SK-N-SH (cell line): ENCODE results near the gene SLC25A26. TPM values are rescaled to one million over a fixed set of nuclear protein-coding genes. Genes with fewer than 3 reads are reported as not detected.

Source experiments
- CTCF ChIA-PET: fragments of 300-600, 350-600 bp; formaldehyde crosslinking; extraction: SDS; loops from one replicate; lab custom pipeline; 2021; lab: Yijun Ruan, JAX
- POLR2A ChIA-PET: fragments of 350-600 bp; sonication (Branson Sonifier 250); formaldehyde crosslinking; extraction: SDS; loops from one replicate; lab custom pipeline; 2020; ENCODE audit warnings: antibody characterized with exemption, inconsistent platforms; lab: Yijun Ruan, JAX
- DNase-seq: peaks from one replicate; pipeline ENCODE4 v3.0.0; 2012
- H2AFZ ChIP-seq: fragments of 200-600 bp; sonication (generic); 2 replicates; pipeline ENCODE4 v1.8.1; 2016; ENCODE audit warnings: antibody characterized with exemption, mild to moderate bottlenecking, low read depth
- H3F3A ChIP-seq: fragments of 200-600 bp; sonication (generic); replicated peaks from 2 replicates; pipeline ENCODE3; 2016; ENCODE audit warnings: antibody characterized with exemption, mild to moderate bottlenecking; ENCODE audit not compliant: insufficient read depth
- H3K27ac ChIP-seq, 2 experiments: fragments of 200-500 bp in 1 of 2; fragments of 200-600 bp in 1 of 2; sonication (Bioruptor generic) in 1 of 2; sonication (generic), shearing (Covaris generic) in 1 of 2; 2 replicates each; pipeline versions ENCODE4 v1.5.1 to v1.6.1; 2014 to 2016; ENCODE audit warnings: low read depth in 2 of 2, inconsistent platforms in 1 of 2, low read length in 1 of 2, mild to moderate bottlenecking in 1 of 2, mixed read lengths in 1 of 2
- H3K27me3 ChIP-seq: fragments of 200-600 bp; sonication (generic), shearing (Covaris generic); 2 replicates; pipeline ENCODE4 v1.6.1; 2016; ENCODE audit warnings: mixed run types; ENCODE audit not compliant: insufficient read depth
- H3K36me3 ChIP-seq, 2 experiments: fragments of 200-500 bp in 1 of 2; fragments of 200-600 bp in 1 of 2; sonication (Bioruptor generic) in 1 of 2; sonication (generic) in 1 of 2; replicated peaks in 1 of 2; 2 replicates each; pipeline versions ENCODE3 to v1.5.1; 2014 to 2016; ENCODE audit warnings: low read length in 1 of 2, mild to moderate bottlenecking in 1 of 2; ENCODE audit not compliant: insufficient read depth in 2 of 2, control insufficient read depth in 1 of 2
- H3K4me1 ChIP-seq, 2 experiments: fragments of 200-500 bp in 1 of 2; fragments of 200-600 bp in 1 of 2; sonication (Bioruptor generic) in 1 of 2; sonication (generic), shearing (Covaris generic) in 1 of 2; 2 replicates each; pipeline versions ENCODE4 v1.5.1 to v1.6.1; 2014 to 2016; ENCODE audit warnings: low read depth in 1 of 2, low read length in 1 of 2, mixed run types in 1 of 2; ENCODE audit not compliant: insufficient read depth in 2 of 2, control insufficient read depth in 1 of 2
- H3K4me2 ChIP-seq: fragments of 200-600 bp; sonication (generic), shearing (Covaris generic); 2 replicates; pipeline ENCODE4 v1.6.1; 2017; ENCODE audit warnings: mixed run types
- H3K4me3 ChIP-seq, 2 experiments: fragments of 200-500 bp in 1 of 2; fragments of 200-600 bp in 1 of 2; sonication (Bioruptor generic) in 1 of 2; sonication (generic), shearing (Covaris generic) in 1 of 2; 2 replicates each; pipeline versions ENCODE4 v1.5.1 to v1.8.1; 2014 to 2016; ENCODE audit warnings: low read depth in 2 of 2, inconsistent platforms in 1 of 2, low read length in 1 of 2, mild to moderate bottlenecking in 1 of 2, mixed read lengths in 1 of 2, moderate library complexity in 1 of 2
- H3K79me2 ChIP-seq: fragments of 200-600 bp; sonication (generic); 2 replicates; pipeline ENCODE4 v1.8.1; 2017; ENCODE audit warnings: mild to moderate bottlenecking; ENCODE audit not compliant: insufficient read depth
- H3K9ac ChIP-seq: fragments of 200-600 bp; sonication (generic); 2 replicates; pipeline ENCODE4 v1.6.1; 2017; ENCODE audit warnings: mixed run types
- H3K9me2 ChIP-seq: fragments of 200-600 bp; sonication (generic); 2 replicates; pipeline ENCODE4 v1.6.1; 2017; ENCODE audit warnings: mixed run types
- H3K9me3 ChIP-seq: fragments of 200-600 bp; sonication (generic); 2 replicates; pipeline ENCODE4 v1.6.1; 2017; ENCODE audit warnings: mixed run types, mild to moderate bottlenecking, moderate library complexity
- H4K20me1 ChIP-seq: fragments of 200-600 bp; sonication (generic); 2 replicates; pipeline ENCODE4 v1.6.1; 2017; ENCODE audit warnings: mild to moderate bottlenecking, mixed run types; ENCODE audit not compliant: insufficient read depth
- EP300 ChIP-seq, 2 experiments: IDR thresholded peaks; 2 replicates each; pipeline versions ENCODE4 v1.4.0 to v1.6.1; 2012; ENCODE audit warnings: borderline replicate concordance in 1 of 2, low read depth in 1 of 2, low read length in 1 of 2
- FOSL2 ChIP-seq: IDR thresholded peaks from 2 replicates; pipeline ENCODE4 v1.4.0; 2012; ENCODE audit warnings: low read depth, mild to moderate bottlenecking, moderate library complexity, borderline replicate concordance
- FOXJ3 ChIP-seq: sonication (generic); formaldehyde crosslinking; IDR thresholded peaks from 2 replicates; pipeline ENCODE4 v1.5.1; 2020; ENCODE audit warnings: mild to moderate bottlenecking, missing genetic modification reagents
- FOXM1 ChIP-seq: IDR thresholded peaks from 2 replicates; pipeline ENCODE4 v1.4.0; 2012; ENCODE audit warnings: low read depth, mild to moderate bottlenecking
- IRF3 ChIP-seq: fragments of 150-350 bp; IDR thresholded peaks from 2 replicates; pipeline ENCODE4 v1.6.1; 2016; ENCODE audit warnings: mild to moderate bottlenecking, low read depth, low read length
- JUND ChIP-seq: IDR thresholded peaks from 2 replicates; pipeline ENCODE4 v1.4.0; 2012
- MXI1 ChIP-seq: IDR thresholded peaks from 2 replicates; pipeline ENCODE4 v1.6.1; 2012; ENCODE audit warnings: mild to moderate bottlenecking, low read depth, low read length, improper control_type of control experiment
- NFIC ChIP-seq: IDR thresholded peaks from 2 replicates; pipeline ENCODE4 v1.4.0; 2012; ENCODE audit warnings: borderline replicate concordance
- NRF1 ChIP-seq: IDR thresholded peaks from 2 replicates; pipeline ENCODE4 v1.6.1; 2012; ENCODE audit warnings: low read depth, mild to moderate bottlenecking, low read length
- RFX5 ChIP-seq: IDR thresholded peaks from 2 replicates; pipeline ENCODE4 v1.6.1; 2012; ENCODE audit warnings: mild to moderate bottlenecking, improper control_type of control experiment, low read length
- YY1 ChIP-seq: IDR thresholded peaks from 2 replicates; pipeline ENCODE4 v1.4.0; 2012; ENCODE audit warnings: low read depth, mild to moderate bottlenecking
- WGBS: methylation state at CpG from one replicate; pipeline ENCODE4 v1.1.6; 2017; ENCODE audit warnings: low lambda C conversion rate; 5-methylcytosine and 5-hydroxymethylcytosine counted together
- polyA plus RNA-seq, 3 experiments: library from polyadenylated mRNA; depleted of rRNA; stranded (reverse); fragments of >200 nt; gene quantifications; 2 replicates each; pipeline ENCODE4 v1.2.3, GENCODE V29; 2012
- TF ChIP-seq, protein P1 (sequence below): IDR thresholded peaks from 2 replicates; pipeline ENCODE4 v1.4.0; 2012; ENCODE audit warnings: low read depth, borderline replicate concordance
- TF ChIP-seq, protein P2 (sequence below): IDR thresholded peaks from 2 replicates; pipeline ENCODE4 v1.4.0; 2012; ENCODE audit warnings: low read depth, borderline replicate concordance

The SLC25A26 gene
- polyA plus RNA-seq, 1 of the 3 experiments (the other 2 are of a cell fraction): 31.8 TPM

- no peak overlapping the region for H2AFZ ChIP-seq
- H4K20me1 ChIP-seq: no peaks in the 10 kb centered on the region
- TF ChIP-seq FOXM1 (no peak), FOSL2 (no peak), IRF3 (no peak), NRF1 (no peak), YY1 (no peak), FOXJ3 (CRISPR knock-in tag) (no peak), RFX5 (no peak), MXI1 (no peak), JUND (no peak), EP300 (IDR thresholded peaks at IDR 0.05; ENCODE audit: borderline replicate concordance in 1 of 2, low read depth in 1 of 2, low read length in 1 of 2) (no peak)
- TF ChIP-seq, protein P1, sequence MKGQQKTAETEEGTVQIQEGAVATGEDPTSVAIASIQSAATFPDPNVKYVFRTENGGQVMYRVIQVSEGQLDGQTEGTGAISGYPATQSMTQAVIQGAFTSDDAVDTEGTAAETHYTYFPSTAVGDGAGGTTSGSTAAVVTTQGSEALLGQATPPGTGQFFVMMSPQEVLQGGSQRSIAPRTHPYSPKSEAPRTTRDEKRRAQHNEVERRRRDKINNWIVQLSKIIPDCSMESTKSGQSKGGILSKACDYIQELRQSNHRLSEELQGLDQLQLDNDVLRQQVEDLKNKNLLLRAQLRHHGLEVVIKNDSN: no peak
- WGBS: 65% methylated on average over 7 of the region's 7 CpGs
- H3K36me3 ChIP-seq: no peaks in the 10 kb centered on the region
- ChIA-PET CTCF (no interaction called here), POLR2A (no interaction called here)
- H3K79me2 ChIP-seq: no peaks in the 10 kb centered on the region
- no peak overlapping the region for H3K9ac ChIP-seq
- peaks cover 3 to 5% of the 10 kb centered on the region in 2 experiments; a peak in 2 of 4 replicates for H3K4me1 ChIP-seq
- H3K9me2 ChIP-seq: no peaks in the 10 kb centered on the region
- no peak overlapping the region for H3K27ac ChIP-seq
- no peak overlapping the region for H3K4me3 ChIP-seq
- peaks cover 4% of the 10 kb centered on the region for H3F3A ChIP-seq
- no peak overlapping the region for H3K4me2 ChIP-seq
- H3K27me3 ChIP-seq: no peaks in the 10 kb centered on the region
- H3K9me3 ChIP-seq: no peaks in the 10 kb centered on the region
- DNase-seq: no peak
These were observed 22.2 kb upstream of the SLC25A26 start for GRCh38 chr3:66198437-66199088.

DNA sequence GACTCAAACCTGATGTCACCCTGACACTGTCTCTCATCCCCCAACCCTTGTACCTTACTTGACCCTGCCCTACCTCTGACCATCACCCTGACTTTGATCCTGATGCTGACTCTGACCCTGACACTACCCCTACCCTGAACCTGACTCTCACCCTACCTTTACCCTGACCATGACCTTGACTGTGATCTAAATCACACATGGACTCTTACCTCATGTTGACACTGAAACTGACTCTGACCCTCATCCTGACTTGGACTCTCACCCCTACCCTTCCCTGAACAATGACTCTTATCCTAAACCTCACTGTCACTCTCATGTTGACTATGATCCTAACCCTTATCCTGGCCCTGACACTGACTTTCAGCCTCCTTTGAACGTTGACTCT, 21.7 kb upstream of the SLC25A26 start:
- Histone ChIP-seq H3K79me2 (no peaks in the 10 kb centered on the region), H3K9me3 (no peaks in the 10 kb centered on the region), H3K4me3 (no peak overlapping the region), H3F3A (peaks cover 4% of the 10 kb centered on the region), H2AFZ (no peak overlapping the region), H4K20me1 (no peaks in the 10 kb centered on the region), H3K9me2 (no peaks in the 10 kb centered on the region), H3K9ac (no peak overlapping the region), H3K27me3 (no peaks in the 10 kb centered on the region), H3K4me2 (no peak overlapping the region), H3K4me1 (peaks cover 3 to 5% of the 10 kb centered on the region in 2 experiments; a peak in 2 of 4 replicates), H3K27ac (no peak overlapping the region), H3K36me3 (no peaks in the 10 kb centered on the region)
- DNase-seq: no peak
- ChIA-PET CTCF (no interaction called here), POLR2A (no interaction called here)
- TF ChIP-seq, protein P2, sequence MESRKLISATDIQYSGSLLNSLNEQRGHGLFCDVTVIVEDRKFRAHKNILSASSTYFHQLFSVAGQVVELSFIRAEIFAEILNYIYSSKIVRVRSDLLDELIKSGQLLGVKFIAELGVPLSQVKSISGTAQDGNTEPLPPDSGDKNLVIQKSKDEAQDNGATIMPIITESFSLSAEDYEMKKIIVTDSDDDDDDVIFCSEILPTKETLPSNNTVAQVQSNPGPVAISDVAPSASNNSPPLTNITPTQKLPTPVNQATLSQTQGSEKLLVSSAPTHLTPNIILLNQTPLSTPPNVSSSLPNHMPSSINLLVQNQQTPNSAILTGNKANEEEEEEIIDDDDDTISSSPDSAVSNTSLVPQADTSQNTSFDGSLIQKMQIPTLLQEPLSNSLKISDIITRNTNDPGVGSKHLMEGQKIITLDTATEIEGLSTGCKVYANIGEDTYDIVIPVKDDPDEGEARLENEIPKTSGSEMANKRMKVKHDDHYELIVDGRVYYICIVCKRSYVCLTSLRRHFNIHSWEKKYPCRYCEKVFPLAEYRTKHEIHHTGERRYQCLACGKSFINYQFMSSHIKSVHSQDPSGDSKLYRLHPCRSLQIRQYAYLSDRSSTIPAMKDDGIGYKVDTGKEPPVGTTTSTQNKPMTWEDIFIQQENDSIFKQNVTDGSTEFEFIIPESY: no peak
- no peak for TF ChIP-seq NFIC
- 29% methylated on average over 1 of the region's 1 CpG for whole genome bisulfite sequencing
